Endodermal cell (in vitro differentiated cells): ENCODE measurements around the gene SCT. TPM values are rescaled to one million over a fixed set of nuclear protein-coding genes. Genes with fewer than 3 reads are reported as not detected.

Experiments
- DNase-seq: peaks from one replicate; pipeline ENCODE4 v3.0.0-alpha.2; 2017
- H3K27ac ChIP-seq: 2 replicates; pipeline ENCODE4 v1.5.1; 2013; ENCODE audit warnings: mild to moderate bottlenecking, low read depth, low read length, moderate library complexity
- H3K27me3 ChIP-seq: 2 replicates; pipeline ENCODE4 v1.6.1; 2013; ENCODE audit warnings: mild to moderate bottlenecking, low read length, moderate library complexity; ENCODE audit not compliant: insufficient read depth, control insufficient read depth, poor library complexity, severe bottlenecking
- H3K36me3 ChIP-seq: 2 replicates; pipeline ENCODE4 v1.7.0; 2013; ENCODE audit warnings: mild to moderate bottlenecking, low read length, moderate library complexity; ENCODE audit not compliant: control insufficient read depth, insufficient read depth
- H3K4me1 ChIP-seq: one replicate; pipeline ENCODE4 v1.7.0; 2013; ENCODE audit warnings: low read length; ENCODE audit not compliant: control insufficient read depth, insufficient read depth
- H3K4me3 ChIP-seq: 2 replicates; pipeline ENCODE4 v1.5.1; 2013; ENCODE audit warnings: mild to moderate bottlenecking, low read length, moderate library complexity
- H3K9ac ChIP-seq: 2 replicates; pipeline ENCODE4 v1.6.1; 2013; ENCODE audit warnings: mild to moderate bottlenecking, low read length, moderate library complexity; ENCODE audit not compliant: poor library complexity, severe bottlenecking; ENCODE audit errors: extremely low read depth
- H3K9me3 ChIP-seq: 2 replicates; pipeline ENCODE4 v1.6.1; 2013; ENCODE audit warnings: mild to moderate bottlenecking, low read length, moderate library complexity; ENCODE audit not compliant: control insufficient read depth
- H3K27ac Mint-ChIP-seq: 2 replicates; pipeline ENCODE4 v1.8.0; 2020; ENCODE audit warnings: mixed read lengths
- H3K27me3 Mint-ChIP-seq: 2 replicates; pipeline ENCODE4 v1.8.0; 2021; ENCODE audit warnings: mild to moderate bottlenecking, mixed read lengths; ENCODE audit not compliant: insufficient read depth
- H3K36me3 Mint-ChIP-seq: 2 replicates; pipeline ENCODE4 v1.8.0; 2020; ENCODE audit warnings: low read depth, mixed read lengths
- H3K4me1 Mint-ChIP-seq: 2 replicates; pipeline ENCODE4 v1.8.0; 2020; ENCODE audit warnings: mixed read lengths
- H3K4me3 Mint-ChIP-seq: 2 replicates; pipeline ENCODE4 v1.8.0; 2020; ENCODE audit warnings: mild to moderate bottlenecking, moderate library complexity, mixed read lengths
- H3K9me3 Mint-ChIP-seq: 2 replicates; pipeline ENCODE4 v1.8.0; 2020; ENCODE audit warnings: mild to moderate bottlenecking, mixed read lengths
- CTCF ChIP-seq: fragments of 200-600 bp; sonication (generic); conservative IDR thresholded peaks from 2 replicates; pipeline ENCODE4 v1.5.0; 2021; ENCODE audit warnings: antibody characterized with exemption, mild to moderate bottlenecking
- WGBS, 2 experiments: methylation state at CpG; one replicate each; pipeline versions ENCODE4 v1.1.5 to v1.1.7; 2013; ENCODE audit warnings: missing lambda C conversion rate in 2 of 2, mixed read lengths in 1 of 2; ENCODE audit not compliant: insufficient coverage in 1 of 2, insufficient read length in 1 of 2; 5-methylcytosine and 5-hydroxymethylcytosine counted together
- total RNA-seq, 2 donors: library from RNA; stranded (reverse); fragmentation: NEBNext Ultra II Directional in 1 of 2; extraction: Animal tissue kit (Norgen Biotek cat#: 25700) in 1 of 2; gene quantifications; 2 replicates in 1 of 2; 3 replicates in 1 of 2; pipeline ENCODE4 v1.2.1, GENCODE V29; 2021

The SCT gene
- total RNA-seq, 2 donors from 2014 or later = 3.9 to 6.1 TPM

GRCh38 chr11:617199-617911, 9.6 kb downstream of the SCT start:
- Histone ChIP-seq H3K4me1 (no peaks in the 10 kb centered on the region), H3K27ac (no peak overlapping the region), H3K9ac (no peak overlapping the region), H3K36me3 (peaks cover 13% of the 10 kb centered on the region), H3K4me3 (no peak overlapping the region), H3K27me3 (no peaks in the 10 kb centered on the region), H3K9me3 (no peaks in the 10 kb centered on the region)
- Mint-ChIP-seq H3K9me3 (no peaks in the 10 kb centered on the region), H3K4me1 (no peaks in the 10 kb centered on the region), H3K27me3 (no peaks in the 10 kb centered on the region), H3K4me3 (no peak overlapping the region), H3K36me3 (peaks cover 2% of the 10 kb centered on the region), H3K27ac (no peak overlapping the region)
- DNase-seq = no peak
- TF ChIP-seq CTCF = no peak
- WGBS, 2 experiments = 95 to 96% methylated on average over 36 to 57 of the region's 57 CpGs

GRCh38 chr11:616320-617198, 10.4 kb downstream of the SCT start:
- Histone ChIP-seq H3K27me3 (no peaks in the 10 kb centered on the region), H3K27ac (no peak overlapping the region), H3K9ac (no peak overlapping the region), H3K9me3 (no peaks in the 10 kb centered on the region), H3K4me1 (no peaks in the 10 kb centered on the region), H3K36me3 (peaks cover 21% of the 10 kb centered on the region), H3K4me3 (no peak overlapping the region)
- no peak overlapping the region for H3K27ac Mint-ChIP-seq
- peak overlapping the region; percentile 69 for H3K4me3 Mint-ChIP-seq
- no peaks in the 10 kb centered on the region for H3K9me3 Mint-ChIP-seq
- H3K36me3 Mint-ChIP-seq = peaks cover 5% of the 10 kb centered on the region
- no peaks in the 10 kb centered on the region for H3K27me3 Mint-ChIP-seq
- no peaks in the 10 kb centered on the region for H3K4me1 Mint-ChIP-seq
- TF ChIP-seq CTCF = no peak
- no peak for DNase-seq
- WGBS, 2 experiments = 92 to 94% methylated on average over 26 to 39 of the region's 39 CpGs

- peak within 1 kb of the TSS; percentile 95 for H3K27ac Mint-ChIP-seq
- DNase-seq = peak; percentile 97
- Histone ChIP-seq H3K4me1 (no peaks in the 10 kb centered on the region), H3K27ac (peak within 1 kb of the TSS; percentile 83), H3K9me3 (no peaks in the 10 kb centered on the region), H3K4me3 (peak within 1 kb of the TSS; percentile 80), H3K27me3 (no peaks in the 10 kb centered on the region), H3K36me3 (peaks cover 29% of the 10 kb centered on the region), H3K9ac (peak within 1 kb of the TSS; percentile 66)
- no peaks in the 10 kb centered on the region for H3K4me1 Mint-ChIP-seq
- H3K36me3 Mint-ChIP-seq = peaks cover 8% of the 10 kb centered on the region
- no peaks in the 10 kb centered on the region for H3K27me3 Mint-ChIP-seq
- no peak for TF ChIP-seq CTCF
- 13 to 32% methylated on average over 27 to 66 of the region's 66 CpGs for WGBS, 2 experiments
- H3K9me3 Mint-ChIP-seq = no peaks in the 10 kb centered on the region
- peak within 1 kb of the TSS; percentile 69 for H3K4me3 Mint-ChIP-seq
Measured at GRCh38 chr11:615504-616319, 11.3 kb downstream of the SCT start, which contains the start of gene IRF7. Gene IRF7 (minus strand): TSS chr11:615950. CDS start chr11:615364, 586 bp downstream.
